Cardiac fibroblast (primary cell): Measurements from ENCODE around the gene TBX3.

Experiments
- DNase-seq, 2 donors: peaks; one replicate each; pipeline versions ENCODE4 v3.0.0 to v3.0.0-alpha.2; 2010; ENCODE audit warnings: low read depth in 2 of 2
- H3K4me3 ChIP-seq, 2 donors: replicated peaks in 1 of 2; 1 replicate in 1 of 2; 2 replicates in 1 of 2; pipeline ENCODE4 v1.5.1; 2011; ENCODE audit warnings: low read depth in 2 of 2, low read length in 2 of 2, mild to moderate bottlenecking in 2 of 2, moderate library complexity in 1 of 2
- CTCF ChIP-seq: IDR thresholded peaks from one replicate; pipeline ENCODE4 v1.5.1; 2011; ENCODE audit warnings: low read depth, mild to moderate bottlenecking, low read length, inconsistent platforms

TBX3 gene

GRCh38 chr12:114702462-114702861 is 18.5 kb upstream of the TBX3 start:
- no peak for TF ChIP-seq CTCF
- H3K4me3 ChIP-seq: no peak overlapping the region
- no peak for DNase-seq

- no peak for DNase-seq
- H3K4me3 ChIP-seq: no peak overlapping the region
- TF ChIP-seq CTCF: no peak
These were observed 17.6 kb upstream of the TBX3 start for GRCh38 chr12:114701553-114701952.

- no peak overlapping the region for H3K4me3 ChIP-seq
- peak in 1 of 2 donors; percentile 22 for DNase-seq
- no peak for TF ChIP-seq CTCF
These were observed 17.1 kb upstream of the TBX3 start for GRCh38 chr12:114701104-114701414.

GRCh38 chr12:114700392-114701103 is 16.6 kb upstream of the TBX3 start:
- no peak overlapping the region for H3K4me3 ChIP-seq
- DNase-seq: peak in 1 of 2 donors; percentile 26
- no peak for TF ChIP-seq CTCF

- no peak for DNase-seq
- TF ChIP-seq CTCF: no peak
- peak overlapping the region in 1 of 2 donors; percentile 38 for H3K4me3 ChIP-seq
These were observed 14.7 kb upstream of the TBX3 start for GRCh38 chr12:114698566-114699163.

- no peak for TF ChIP-seq CTCF
- peak overlapping the region; percentile 22 to 38 for H3K4me3 ChIP-seq
- peak in 1 of 2 donors; percentile 18 for DNase-seq
These were observed 14.0 kb upstream of the TBX3 start for GRCh38 chr12:114697741-114698565.
